Medulla oblongata (tissue), 1 donor: ENCODE measurements around the gene XPO1.
"Not testable (repeated sequence)": the region's sequence is repeated elsewhere in the genome, so short reads cannot be mapped to it uniquely, and the experiment has no call there.

Experiments used
- DNase-seq: peaks from one replicate; pipeline ENCODE4 v3.0.0-alpha.2; 2015; ENCODE audit errors: extremely low spot score

Gene XPO1, protein sequence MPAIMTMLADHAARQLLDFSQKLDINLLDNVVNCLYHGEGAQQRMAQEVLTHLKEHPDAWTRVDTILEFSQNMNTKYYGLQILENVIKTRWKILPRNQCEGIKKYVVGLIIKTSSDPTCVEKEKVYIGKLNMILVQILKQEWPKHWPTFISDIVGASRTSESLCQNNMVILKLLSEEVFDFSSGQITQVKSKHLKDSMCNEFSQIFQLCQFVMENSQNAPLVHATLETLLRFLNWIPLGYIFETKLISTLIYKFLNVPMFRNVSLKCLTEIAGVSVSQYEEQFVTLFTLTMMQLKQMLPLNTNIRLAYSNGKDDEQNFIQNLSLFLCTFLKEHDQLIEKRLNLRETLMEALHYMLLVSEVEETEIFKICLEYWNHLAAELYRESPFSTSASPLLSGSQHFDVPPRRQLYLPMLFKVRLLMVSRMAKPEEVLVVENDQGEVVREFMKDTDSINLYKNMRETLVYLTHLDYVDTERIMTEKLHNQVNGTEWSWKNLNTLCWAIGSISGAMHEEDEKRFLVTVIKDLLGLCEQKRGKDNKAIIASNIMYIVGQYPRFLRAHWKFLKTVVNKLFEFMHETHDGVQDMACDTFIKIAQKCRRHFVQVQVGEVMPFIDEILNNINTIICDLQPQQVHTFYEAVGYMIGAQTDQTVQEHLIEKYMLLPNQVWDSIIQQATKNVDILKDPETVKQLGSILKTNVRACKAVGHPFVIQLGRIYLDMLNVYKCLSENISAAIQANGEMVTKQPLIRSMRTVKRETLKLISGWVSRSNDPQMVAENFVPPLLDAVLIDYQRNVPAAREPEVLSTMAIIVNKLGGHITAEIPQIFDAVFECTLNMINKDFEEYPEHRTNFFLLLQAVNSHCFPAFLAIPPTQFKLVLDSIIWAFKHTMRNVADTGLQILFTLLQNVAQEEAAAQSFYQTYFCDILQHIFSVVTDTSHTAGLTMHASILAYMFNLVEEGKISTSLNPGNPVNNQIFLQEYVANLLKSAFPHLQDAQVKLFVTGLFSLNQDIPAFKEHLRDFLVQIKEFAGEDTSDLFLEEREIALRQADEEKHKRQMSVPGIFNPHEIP (N-terminal part only)

DNA sequence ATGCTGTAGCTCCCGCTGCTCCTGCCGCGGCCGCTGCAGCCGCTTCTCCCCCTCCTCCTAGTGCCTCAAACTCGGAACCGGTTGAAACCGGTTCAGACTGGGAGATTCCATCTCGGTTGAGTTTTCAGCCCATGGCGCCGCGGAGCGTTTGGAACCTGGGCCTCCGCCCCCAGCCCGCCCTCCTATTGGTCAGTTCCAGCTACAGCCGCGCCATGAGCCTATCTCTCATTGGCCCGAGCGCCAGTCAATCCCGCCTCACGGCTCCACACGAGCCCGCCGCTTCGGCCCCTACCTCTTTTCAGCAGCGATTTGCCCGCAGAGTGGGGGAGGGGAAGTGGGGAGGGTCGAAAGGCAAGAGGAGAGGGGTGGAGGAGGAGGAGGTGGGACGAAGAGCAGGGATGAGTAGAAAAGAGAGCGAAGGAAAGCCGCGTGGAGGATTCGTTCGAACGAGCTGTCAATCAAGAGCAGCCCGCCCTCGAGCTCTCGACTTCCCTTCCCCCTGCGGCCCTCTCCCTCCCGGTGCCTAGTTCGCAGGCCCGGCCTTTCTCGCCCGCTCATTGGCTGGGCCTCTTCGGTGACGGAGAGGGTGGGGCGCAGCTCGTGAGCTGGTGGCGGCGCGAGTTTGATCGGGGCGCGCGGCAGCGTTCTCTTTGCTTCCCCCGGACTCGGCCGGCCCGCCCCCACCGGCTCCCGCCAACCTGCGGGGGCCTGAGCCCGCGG lies at the start of gene XPO1:
TSS of gene XPO1 (minus strand) at position 157 of the 720 bp plus-strand sequence. CDS start 4,459 bp downstream, outside the sequence.
- DNase-seq, result peak; percentile 99

DNA sequence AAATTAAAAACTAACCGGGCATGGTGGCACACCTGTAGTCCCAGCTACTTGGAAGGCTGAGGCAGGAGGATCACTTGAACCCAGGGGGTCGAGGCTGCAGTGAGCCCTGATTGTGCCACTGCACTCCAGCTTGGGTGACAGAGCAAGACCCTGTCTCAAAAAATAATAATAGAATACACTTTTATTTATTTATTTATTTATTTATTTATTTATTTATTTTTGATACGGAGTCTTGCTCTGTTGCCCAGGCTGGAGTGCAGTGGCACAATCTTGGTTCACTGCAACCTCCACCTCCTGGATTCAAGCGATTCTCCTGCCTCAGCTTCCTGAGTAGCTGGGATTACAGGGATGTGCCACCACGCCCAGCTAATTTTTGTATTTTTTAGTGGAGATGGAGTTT lies 48.8 kb upstream of the XPO1 start:
- not testable (repeated sequence) for DNase-seq

DNA sequence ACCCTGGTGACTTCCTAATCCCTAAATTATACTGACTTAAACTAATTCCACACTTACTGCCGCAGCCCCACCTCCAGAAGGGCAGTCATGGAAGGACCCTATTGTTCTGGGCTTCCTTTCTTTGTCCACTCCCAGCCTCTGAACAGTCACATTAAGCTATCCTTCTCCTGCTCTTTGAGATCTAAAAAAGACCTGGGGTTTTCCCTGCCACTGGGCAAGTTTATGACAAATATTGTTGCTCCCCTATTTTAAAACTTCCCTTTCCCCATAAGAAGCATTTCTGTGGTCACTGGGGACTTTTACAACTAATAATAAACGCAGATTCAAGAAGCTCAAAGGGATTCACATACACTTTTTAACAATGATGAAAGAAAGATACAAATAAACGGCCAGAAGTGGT lies 47.2 kb upstream of the XPO1 start:
- DNase-seq, result no peak

DNA sequence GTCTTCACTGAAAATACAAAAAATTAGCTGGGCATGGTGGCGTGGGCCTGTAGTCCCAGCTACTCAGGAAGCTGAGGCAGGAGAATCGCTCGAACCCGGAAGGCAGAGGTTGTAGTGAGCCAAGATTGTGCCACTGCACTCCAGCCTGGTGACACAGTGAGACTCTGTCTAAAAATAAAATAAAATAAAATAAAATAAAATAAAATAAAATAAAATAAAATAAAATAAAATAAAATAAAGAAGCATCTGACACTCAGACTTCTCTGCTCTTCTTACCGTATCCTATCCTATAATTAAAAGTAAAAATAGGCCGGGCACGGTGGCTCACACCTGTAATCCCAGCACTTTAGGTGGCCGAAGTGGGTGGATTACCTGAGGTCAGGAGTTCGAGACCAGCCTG lies 46.2 kb upstream of the XPO1 start:
- not testable (repeated sequence) for DNase-seq

DNA sequence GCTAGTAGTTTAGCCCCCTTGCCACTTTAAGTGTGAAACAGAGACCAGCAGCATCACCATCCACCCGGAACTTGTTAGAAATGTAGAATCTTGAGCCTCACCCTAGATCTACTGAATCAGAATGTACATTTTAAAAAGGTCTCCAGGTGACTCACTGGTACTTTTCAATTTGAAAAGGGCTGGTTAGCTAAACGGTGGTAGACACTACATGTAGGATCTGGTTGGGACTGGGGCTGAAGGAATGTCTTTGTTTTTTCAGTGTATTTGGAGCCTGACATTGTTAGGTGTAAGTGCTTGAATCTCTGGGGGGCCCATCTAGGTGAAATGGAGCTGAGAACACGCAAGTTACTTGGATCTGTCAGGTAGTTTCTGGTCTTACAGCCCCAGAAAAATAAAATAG lies 44.0 kb upstream of the XPO1 start:
- no peak for DNase-seq

DNA sequence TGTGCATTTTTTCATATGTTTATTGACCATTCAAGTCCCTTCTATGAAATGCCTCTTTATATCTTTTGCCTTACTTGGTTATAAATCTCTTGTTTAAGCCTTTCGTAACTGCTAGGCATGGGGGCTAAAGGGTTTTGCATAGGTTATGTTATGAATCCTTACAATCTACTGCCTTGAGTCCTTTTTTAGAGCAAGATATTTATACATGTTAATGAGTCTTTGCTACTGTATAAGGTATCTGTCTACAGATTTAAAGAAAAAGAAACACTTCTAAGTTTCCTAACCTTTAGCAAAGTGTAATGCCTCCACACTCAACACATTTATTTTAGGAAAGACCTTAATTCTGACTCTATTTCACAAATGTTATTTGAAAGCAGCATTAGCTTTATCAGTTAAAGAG lies 43.6 kb upstream of the XPO1 start:
- no peak for DNase-seq

DNA sequence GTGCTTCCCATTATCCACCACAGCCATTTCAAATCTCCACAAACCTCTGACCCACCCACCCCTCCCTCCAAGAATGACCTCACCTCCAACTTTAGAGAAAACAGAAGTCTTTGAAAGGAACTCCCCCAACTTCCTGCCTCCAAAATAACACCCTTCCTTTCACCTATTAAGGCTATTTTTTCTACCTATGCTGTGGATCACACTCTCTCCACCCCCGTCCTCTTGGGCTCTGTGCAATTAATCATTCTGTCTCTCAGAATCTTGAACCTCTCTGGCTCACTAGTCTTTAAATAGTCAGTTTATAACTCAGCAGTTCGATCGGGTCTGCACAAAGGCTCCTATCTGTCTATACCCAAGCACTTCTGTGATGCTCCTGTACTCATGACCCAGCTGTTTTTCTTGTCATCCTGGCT lies 37.3 kb upstream of the XPO1 start:
- no peak for DNase-seq

DNA sequence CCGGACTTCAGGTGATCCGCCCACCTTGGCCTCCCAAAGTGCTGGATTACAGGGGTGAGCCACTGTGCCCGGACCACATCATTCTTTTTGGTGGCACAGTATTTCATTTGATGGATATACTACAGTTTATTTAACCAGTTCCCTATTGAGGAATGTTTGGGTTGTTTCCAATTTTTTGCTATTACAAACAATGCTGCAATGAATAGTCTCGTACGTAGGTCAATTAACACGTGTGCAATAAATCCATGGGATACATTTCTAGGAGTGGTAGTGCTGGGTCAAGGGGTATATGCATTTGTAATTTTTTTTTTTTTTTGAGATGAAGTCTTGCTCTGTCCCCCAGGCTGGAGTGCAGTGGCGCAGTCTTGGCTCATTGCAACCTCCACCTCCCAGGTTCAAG lies 28.4 kb upstream of the XPO1 start:
- DNase-seq, result no peak

DNA sequence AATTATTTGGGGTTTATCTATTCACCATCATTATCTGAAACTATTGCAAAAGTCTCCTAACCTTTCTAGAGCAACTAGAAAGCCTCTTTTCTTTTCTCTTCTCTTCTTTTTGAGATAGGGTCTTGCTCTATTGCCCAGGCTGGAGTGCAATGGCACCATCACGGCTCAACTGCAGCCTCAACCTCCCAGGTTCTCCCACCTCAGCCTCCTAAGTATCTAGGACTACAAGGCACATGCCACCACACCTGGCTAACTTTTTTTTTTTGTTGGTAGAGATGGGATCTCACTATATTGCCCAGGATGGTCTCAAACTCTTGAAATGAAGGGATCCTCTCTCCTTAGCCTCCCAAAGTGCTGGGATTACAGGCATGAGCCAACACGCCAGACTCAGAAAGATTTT lies 24.5 kb upstream of the XPO1 start:
- no peak for DNase-seq

DNA sequence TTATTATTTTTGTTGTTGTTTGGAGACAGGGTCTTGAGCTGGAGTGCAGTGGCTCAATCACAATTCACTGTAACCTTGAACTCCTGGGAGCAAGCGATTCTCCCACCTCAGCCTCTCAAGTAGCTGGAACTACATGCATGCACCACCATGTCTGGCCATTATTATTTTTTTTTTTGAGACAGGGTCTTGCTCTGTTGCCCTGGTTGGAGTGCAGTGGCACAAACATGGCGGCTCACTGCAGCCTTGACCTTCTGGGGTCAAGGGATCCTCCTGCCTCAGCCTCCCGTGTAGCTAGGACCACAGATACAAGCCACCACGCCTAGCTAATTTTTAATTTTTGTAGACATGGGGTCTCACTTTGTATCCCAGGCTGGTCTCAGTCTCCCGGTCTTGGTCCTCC lies 20.0 kb upstream of the XPO1 start:
- DNase-seq, result no peak

DNA sequence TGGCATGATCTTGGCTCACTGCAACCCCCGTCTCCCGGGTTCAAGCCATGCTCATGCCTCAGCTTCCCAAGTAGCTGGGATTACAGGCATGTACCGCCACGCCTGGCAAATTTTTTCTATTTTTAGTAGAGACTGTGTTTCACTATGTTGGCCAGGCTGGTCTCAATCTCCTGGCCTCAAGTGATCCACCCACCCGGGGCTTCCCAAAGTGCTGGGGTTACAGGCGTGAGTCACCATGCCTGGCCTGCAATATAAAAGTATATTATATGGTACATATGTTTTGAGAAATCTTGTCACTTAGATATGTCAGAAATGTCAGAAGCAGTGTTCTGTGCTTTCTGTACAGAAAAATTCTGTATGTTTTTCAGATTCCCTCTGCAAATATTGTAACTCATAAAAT lies 19.2 kb upstream of the XPO1 start:
- DNase-seq, result no peak

DNA sequence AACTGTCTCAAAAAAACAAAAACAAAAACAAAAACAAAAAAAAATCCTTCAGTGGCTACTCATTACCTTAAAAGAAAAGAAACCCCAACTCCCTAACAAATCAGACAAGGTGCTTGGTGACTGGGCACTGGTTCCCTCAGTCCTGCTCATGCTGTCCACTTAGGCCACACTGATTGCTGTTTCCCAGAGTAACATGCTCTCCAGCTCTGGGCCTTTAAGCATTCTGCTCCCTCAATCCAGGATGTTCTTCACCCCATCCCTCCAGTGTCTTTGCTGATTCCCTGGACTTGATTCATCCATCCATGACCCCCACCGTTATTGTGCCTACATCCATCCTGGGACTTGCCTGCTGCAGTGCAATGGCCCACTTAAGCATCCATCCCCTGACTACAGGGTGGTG lies 16.4 kb upstream of the XPO1 start:
- no peak for DNase-seq

DNA sequence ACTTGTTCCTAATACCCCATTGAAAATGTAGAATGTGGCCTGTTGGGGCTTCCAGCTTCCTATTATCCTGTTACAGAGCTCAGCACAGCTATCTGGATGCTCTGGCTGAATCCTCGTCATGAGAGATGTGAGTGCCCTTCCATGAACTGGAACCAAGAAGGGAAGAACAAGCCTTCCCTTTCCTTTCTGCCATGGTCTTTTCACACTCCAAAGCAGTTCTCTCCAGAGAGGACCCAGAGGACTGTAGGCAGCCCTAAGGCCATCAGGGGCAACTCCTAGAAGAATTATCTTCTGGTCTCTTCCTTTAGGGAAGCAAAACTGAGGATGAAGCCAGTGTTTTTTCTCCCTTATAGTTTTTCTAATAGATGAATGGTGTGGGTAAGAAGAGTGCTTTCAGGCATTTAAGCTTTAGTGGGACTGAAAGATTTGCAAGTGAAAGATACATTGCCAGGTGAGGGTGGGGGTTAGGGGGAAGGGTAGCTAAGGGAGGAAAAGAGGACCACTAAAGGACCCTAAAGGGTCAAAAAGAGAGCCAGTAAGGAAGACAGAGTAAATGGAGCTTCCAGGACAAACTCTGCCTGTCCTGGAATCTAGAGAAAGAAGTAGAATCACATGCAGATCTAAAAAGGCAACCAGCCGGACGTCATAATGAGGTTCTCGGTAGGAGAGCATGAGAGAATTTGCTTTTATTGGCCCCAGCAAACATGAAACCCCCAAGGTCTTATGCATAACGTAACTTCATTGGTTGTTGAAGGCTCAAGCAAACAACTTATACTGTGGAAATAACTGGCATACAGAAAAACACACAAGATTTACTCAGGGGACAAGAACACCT lies 12.4 kb upstream of the XPO1 start:
- no peak for DNase-seq

DNA sequence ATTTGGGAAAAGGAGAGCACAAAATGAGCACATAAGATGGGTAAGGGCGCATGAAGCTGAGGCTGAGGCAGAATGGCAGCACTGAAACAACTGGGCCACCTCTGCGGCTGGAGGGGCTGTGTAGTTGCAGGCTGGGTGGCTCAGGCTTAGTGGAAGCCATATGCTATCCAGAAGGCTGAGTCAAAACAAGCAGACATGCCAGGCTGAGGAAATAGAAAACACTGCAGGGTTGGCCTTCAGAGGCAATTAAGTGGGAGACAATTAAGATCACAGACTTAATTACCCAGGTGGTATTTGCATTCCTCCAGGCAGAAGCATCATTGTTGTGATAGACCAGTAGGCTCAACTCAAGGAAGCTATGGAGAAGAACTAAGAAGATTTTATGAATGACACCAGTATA lies 11.4 kb upstream of the XPO1 start:
- no peak for DNase-seq

DNA sequence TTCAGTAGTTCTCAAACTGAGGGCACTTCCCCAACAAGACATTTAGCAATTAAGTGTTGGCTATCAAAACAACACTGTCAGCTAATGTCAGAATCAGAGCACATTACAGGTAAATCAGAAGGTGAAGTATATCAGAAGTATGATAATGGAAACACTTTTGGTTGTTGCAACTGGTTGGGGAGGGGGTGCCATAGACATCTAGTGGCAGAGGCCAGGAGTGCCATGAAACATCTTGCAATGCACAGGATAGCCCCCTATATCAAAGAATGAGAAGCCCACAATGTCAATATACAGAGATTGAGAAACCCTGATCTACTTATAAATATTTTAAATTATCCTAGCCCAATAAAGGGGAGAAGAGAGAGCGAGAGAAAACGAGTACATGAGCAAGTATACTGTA lies 4.9 kb upstream of the XPO1 start:
- DNase-seq, result no peak

DNA sequence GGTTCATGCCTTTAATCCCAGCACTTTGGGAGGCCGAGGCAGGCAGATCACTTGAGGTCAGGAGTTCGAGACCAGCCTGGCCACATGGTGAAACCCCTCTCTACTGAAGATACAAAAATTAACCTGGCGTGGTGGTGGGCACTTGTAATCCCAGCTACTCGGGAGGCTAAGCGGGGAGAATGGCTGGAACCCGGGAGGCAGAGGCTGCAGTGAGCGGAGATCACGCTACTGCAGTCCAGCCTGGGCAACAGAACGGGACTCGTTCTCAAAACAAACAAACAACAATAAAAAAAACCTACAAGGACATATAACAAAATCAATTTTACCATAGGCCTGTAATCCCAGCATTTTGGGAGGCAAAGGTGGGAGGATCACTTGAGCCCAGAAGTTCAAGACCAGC lies 2.0 kb upstream of the XPO1 start:
- DNase-seq, result not testable (repeated sequence)

DNA sequence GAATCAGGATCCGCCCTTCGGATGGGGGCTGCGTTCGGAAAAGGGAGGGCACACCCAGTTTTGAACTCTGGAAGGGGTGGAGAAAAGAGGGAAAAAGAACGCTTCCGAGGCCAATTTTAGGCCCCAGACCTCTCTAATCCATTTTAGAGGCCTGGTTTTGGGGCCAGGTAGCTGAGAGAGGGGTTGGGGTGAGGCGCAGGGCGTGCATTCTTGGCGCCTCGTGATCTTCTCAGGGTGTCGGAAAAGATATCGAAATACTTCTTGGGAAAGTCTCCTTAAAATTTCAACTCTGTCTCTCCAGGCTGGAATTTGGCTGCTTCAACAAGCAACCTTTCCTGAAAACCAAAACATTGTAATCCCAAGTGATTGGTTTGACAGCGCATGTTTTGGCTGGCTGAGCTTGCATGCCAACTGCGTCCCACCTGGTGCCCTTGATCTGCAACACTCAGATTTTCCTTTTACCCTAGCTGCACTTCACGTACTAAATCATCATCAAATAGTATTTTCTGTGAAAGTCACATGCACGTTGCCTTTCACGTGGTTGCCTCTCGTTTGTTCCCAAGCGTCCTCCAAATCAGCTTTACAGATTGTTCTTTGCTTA lies 864 bp upstream of the XPO1 start:
- peak; percentile 42 for DNase-seq

DNA sequence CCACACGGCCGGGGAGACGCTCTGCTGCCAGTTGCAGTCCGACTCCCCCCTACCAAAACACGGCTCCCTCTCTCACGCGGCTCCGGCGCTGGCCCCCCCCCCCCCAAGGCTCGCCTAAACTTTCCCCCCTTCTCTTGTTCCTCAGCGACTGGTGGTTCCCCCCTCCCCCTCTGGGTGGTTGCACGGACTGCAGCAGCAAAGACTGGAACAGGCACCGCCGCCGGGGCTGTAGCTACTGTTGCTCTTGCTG lies 281 bp downstream of the XPO1 start:
- DNase-seq, result no peak

DNA sequence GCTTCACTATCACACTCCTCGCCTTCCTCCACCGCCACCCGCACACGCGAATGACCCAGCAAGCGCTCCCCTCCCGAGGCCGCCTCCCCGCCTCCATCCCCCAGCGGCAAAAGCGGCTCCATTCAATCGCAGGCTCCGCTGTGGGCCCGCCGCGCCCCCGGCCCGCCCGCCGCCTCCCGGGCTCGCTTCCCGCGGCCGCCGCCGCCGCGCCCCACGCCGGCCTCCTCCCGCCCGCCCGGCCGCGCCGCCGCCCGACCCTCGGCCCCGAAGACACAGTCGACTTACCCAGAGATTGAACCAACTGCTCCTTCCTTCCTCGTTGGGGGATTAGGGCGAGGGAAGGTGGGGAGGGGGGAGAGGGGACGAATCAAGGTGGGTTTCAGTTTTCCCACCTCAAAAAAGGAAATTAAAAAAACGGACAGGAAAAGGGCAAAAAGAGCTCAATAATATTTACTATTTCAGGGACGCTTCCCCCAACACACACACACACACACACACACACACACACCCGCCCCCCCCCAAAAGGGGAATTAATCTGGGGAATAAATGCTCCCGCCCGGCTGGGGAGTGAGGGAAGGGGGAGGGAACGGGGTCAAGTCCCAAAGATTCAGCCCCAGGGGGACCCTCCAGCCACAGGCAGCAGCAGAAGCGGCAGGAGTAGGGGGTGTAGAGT lies 743 bp downstream of the XPO1 start:
- DNase-seq, result peak; percentile 49

DNA sequence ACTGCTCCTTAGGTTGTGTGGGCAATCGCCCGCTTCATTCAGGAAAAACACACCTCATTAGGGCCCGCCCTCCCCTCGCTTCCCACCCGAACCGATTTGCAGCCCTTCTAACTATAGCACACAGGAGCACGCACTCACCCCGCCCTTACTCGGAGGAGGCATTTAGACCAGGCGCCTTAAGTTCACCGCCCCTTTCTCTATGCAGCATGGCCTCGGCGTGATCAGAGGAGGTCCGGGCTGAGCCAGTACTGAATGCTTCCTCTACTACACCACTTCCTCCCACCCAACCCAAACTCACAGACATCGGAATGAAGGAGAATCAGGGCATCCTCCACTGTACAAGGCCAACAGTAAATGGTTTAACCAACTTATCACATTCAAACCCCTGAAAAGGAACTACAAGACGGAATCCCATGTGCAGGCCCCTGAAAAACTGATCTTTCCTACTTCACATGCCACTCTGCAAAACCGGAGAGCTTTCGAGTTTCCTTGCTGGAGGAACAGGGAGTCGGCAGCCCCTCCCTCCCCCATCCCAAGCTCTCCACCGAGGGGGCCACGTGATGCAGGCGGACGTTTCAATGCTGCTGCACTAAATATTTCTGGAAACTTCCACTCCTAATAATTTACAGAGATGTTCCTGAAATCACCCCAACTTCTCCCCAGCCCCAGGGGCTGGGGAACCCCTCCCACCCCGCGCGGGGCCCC lies 1.4 kb downstream of the XPO1 start:
- peak; percentile 95 for DNase-seq
